Suprapubic skin (tissue), 4 donors: ENCODE data around the gene TNFAIP8L3.

ENCODE experiments used
- EP300 ChIP-seq: sonication (generic); formaldehyde crosslinking; IDR thresholded peaks from one replicate; pipeline ENCODE4 v1.6.1; 2017; ENCODE audit warnings: antibody characterized with exemption
- POLR2A ChIP-seq, 2 donors: fragments of 450-650 bp; IDR thresholded peaks; one replicate each; pipeline ENCODE4 v1.6.1; 2017; ENCODE audit warnings: antibody characterized with exemption in 2 of 2, mild to moderate bottlenecking in 2 of 2, moderate library complexity in 2 of 2
- POLR2AphosphoS5 ChIP-seq, 3 donors: sonication (generic); formaldehyde crosslinking; IDR thresholded peaks; one replicate each; pipeline ENCODE4 v1.6.1; 2017; ENCODE audit warnings: antibody characterized with exemption in 3 of 3
- TF ChIP-seq, protein P1 (sequence below), 2 donors: fragments of 200-600 bp in 1 of 2; fragments of 450-650 bp in 1 of 2; sonication (generic) in 1 of 2; IDR thresholded peaks; one replicate each; pipeline ENCODE4 v1.5.1; 2016 to 2019; ENCODE audit warnings: antibody characterized with exemption in 2 of 2, mild to moderate bottlenecking in 1 of 2, moderate library complexity in 1 of 2

DNA sequence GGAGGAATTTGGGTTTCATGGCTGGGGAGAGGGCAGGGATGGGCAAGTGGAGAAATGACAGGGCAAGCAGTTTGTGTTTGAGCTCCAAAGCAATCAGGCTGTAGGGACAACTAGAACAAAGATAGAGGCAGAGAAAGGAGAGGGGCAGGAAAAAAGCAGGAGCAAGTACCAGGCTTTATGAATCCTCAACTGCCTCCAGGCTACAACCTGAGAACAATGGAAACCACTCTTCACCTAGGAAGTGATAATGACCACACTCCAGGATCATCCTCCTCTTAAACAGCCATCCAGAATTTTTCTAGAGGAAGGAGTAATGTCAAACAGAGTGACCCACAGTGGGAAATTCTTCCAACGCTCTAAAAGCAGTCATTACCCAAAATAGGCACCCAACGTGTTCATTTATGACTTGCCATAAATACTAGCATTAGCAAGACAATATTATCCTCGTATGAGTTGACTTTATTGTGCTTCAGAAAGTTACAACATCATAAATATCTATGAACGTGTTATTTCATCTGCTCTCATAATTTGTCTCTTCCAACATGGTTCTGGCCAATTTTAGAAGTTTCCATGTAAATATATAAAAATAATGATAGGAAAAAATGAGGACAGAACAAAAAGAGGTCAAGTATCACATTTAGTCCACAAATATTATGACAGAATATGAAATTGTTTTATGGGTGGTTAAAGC lies 50.5 kb downstream of the TNFAIP8L3 start:
- TF ChIP-seq, protein P1, sequence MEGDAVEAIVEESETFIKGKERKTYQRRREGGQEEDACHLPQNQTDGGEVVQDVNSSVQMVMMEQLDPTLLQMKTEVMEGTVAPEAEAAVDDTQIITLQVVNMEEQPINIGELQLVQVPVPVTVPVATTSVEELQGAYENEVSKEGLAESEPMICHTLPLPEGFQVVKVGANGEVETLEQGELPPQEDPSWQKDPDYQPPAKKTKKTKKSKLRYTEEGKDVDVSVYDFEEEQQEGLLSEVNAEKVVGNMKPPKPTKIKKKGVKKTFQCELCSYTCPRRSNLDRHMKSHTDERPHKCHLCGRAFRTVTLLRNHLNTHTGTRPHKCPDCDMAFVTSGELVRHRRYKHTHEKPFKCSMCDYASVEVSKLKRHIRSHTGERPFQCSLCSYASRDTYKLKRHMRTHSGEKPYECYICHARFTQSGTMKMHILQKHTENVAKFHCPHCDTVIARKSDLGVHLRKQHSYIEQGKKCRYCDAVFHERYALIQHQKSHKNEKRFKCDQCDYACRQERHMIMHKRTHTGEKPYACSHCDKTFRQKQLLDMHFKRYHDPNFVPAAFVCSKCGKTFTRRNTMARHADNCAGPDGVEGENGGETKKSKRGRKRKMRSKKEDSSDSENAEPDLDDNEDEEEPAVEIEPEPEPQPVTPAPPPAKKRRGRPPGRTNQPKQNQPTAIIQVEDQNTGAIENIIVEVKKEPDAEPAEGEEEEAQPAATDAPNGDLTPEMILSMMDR (IDR thresholded peaks at IDR 0.05): no peak
- TF ChIP-seq POLR2A (IDR thresholded peaks at IDR 0.05) (no peak), POLR2AphosphoS5 (IDR thresholded peaks at IDR 0.05) (no peak), EP300 (no peak)
